ENCODE results near the gene CFAP73.

- TF ChIP-seq CTCF (IDR thresholded peaks at IDR 0.05 in 4 of 5, conservative IDR thresholded peaks at IDR 0.05 in 1 of 5) (no peak), POLR2A (IDR thresholded peaks at IDR 0.05) (no peak)
Observed at GRCh38 chr12:113173081-113173698, 23.7 kb downstream of the CFAP73 start.
